T-helper 9 cell (primary cell): ENCODE results near the gene VPS13C.

Experiments used
- DNase-seq: peaks from one replicate; pipeline ENCODE4 v3.0.0-alpha.2; 2020

The VPS13C gene

GRCh38 chr15:61936528-61937195 lies 123.6 kb downstream of the VPS13C start:
- DNase-seq = no peak

GRCh38 chr15:61935493-61935892 lies 124.8 kb downstream of the VPS13C start:
- no peak for DNase-seq

GRCh38 chr15:61929452-61929851 lies 130.8 kb downstream of the VPS13C start:
- no peak for DNase-seq

GRCh38 chr15:61923173-61923572 lies 137.1 kb downstream of the VPS13C start:
- DNase-seq = no peak

GRCh38 chr15:61921093-61921492 lies 139.2 kb downstream of the VPS13C start:
- DNase-seq = no peak

- no peak for DNase-seq
These were observed 142.8 kb downstream of the VPS13C start for GRCh38 chr15:61917457-61917856.

GRCh38 chr15:61916104-61916503 lies 144.1 kb downstream of the VPS13C start:
- DNase-seq = no peak

GRCh38 chr15:61915640-61916039 lies 144.6 kb downstream of the VPS13C start:
- DNase-seq = no peak

GRCh38 chr15:61910839-61911369 lies 149.3 kb downstream of the VPS13C start:
- no peak for DNase-seq

- DNase-seq = no peak
These were observed 152.0 kb downstream of the VPS13C start for GRCh38 chr15:61908241-61908640.

GRCh38 chr15:61907753-61908086 lies 152.5 kb downstream of the VPS13C start:
- no peak for DNase-seq

GRCh38 chr15:61906961-61907752 lies 153.1 kb downstream of the VPS13C start:
- DNase-seq = no peak

- DNase-seq = no peak
These were observed 167.1 kb downstream of the VPS13C start for GRCh38 chr15:61893146-61893545.

GRCh38 chr15:61892140-61892539 lies 168.1 kb downstream of the VPS13C start:
- no peak for DNase-seq

GRCh38 chr15:61890106-61890505 lies 170.1 kb downstream of the VPS13C start:
- no peak for DNase-seq

GRCh38 chr15:61889706-61890105 lies 170.5 kb downstream of the VPS13C start:
- DNase-seq = no peak

- no peak for DNase-seq
These were observed 172.0 kb downstream of the VPS13C start for GRCh38 chr15:61888074-61888780.

GRCh38 chr15:61880084-61880483 lies 180.2 kb downstream of the VPS13C start:
- DNase-seq = no peak

- no peak for DNase-seq
These were observed 181.0 kb downstream of the VPS13C start for GRCh38 chr15:61879219-61879618.

- no peak for DNase-seq
These were observed 188.2 kb downstream of the VPS13C start for GRCh38 chr15:61871926-61872522.

GRCh38 chr15:61869656-61870055 lies 190.6 kb downstream of the VPS13C start:
- DNase-seq = no peak

GRCh38 chr15:61861962-61862361 lies 198.3 kb downstream of the VPS13C start:
- no peak for DNase-seq

- DNase-seq = no peak
These were observed 202.9 kb downstream of the VPS13C start for GRCh38 chr15:61857169-61857829.
